ENCODE results near the gene KCTD15.

GRCh38 chr19:33801411-33801810 lies 4.7 kb downstream of the KCTD15 start:
- TF ChIP-seq CTCF (conservative IDR thresholded peaks at IDR 0.05) (no peak), EZH2 (IDR thresholded peaks at IDR 0.05; ENCODE audit: low read depth) (no peak)
